Activated naive CD4-positive, alpha-beta T cell (primary cell): ENCODE results near the gene PRG3.
"Not testable (repeated sequence)": the region's sequence is repeated elsewhere in the genome, so short reads cannot be mapped to it uniquely, and the experiment has no call there.

Experiments used
- DNase-seq, 4 experiments: peaks; one replicate each; lab custom pipeline; 2025; lab: John Stamatoyannopoulos, UW

PRG3 gene

GRCh38 chr11:57408771-57409170 lies 27.8 kb upstream of the PRG3 start:
- no peak for DNase-seq

GRCh38 chr11:57407941-57408475 lies 27.1 kb upstream of the PRG3 start:
- no peak for DNase-seq

GRCh38 chr11:57407010-57407920 lies 26.3 kb upstream of the PRG3 start:
- no peak for DNase-seq

- no peak for DNase-seq
These were observed 25.5 kb upstream of the PRG3 start for GRCh38 chr11:57406337-57406904.

GRCh38 chr11:57405271-57405860 lies 24.4 kb upstream of the PRG3 start:
- no peak for DNase-seq

GRCh38 chr11:57403802-57404147 lies 22.8 kb upstream of the PRG3 start:
- DNase-seq, result no peak

- DNase-seq, result not testable (repeated sequence)
These were observed 22.3 kb upstream of the PRG3 start for GRCh38 chr11:57403003-57403801.

GRCh38 chr11:57402188-57403002 lies 21.4 kb upstream of the PRG3 start:
- no peak for DNase-seq

GRCh38 chr11:57399972-57400578 lies 19.1 kb upstream of the PRG3 start:
- DNase-seq, result no peak

GRCh38 chr11:57399221-57399620 lies 18.3 kb upstream of the PRG3 start:
- DNase-seq, result no peak

- DNase-seq, result no peak
These were observed 16.5 kb upstream of the PRG3 start for GRCh38 chr11:57397394-57397990.

- no peak for DNase-seq
These were observed 15.8 kb upstream of the PRG3 start for GRCh38 chr11:57396744-57397143.

GRCh38 chr11:57395905-57396623 lies 15.1 kb upstream of the PRG3 start:
- no peak for DNase-seq

GRCh38 chr11:57394203-57394965 lies 13.4 kb upstream of the PRG3 start:
- no peak for DNase-seq

GRCh38 chr11:57392763-57393105 lies 11.8 kb upstream of the PRG3 start:
- no peak for DNase-seq

- DNase-seq, result no peak
These were observed 11.3 kb upstream of the PRG3 start for GRCh38 chr11:57392066-57392762.

GRCh38 chr11:57391539-57391938 lies 10.6 kb upstream of the PRG3 start:
- DNase-seq, result no peak

GRCh38 chr11:57391111-57391510 lies 10.2 kb upstream of the PRG3 start:
- no peak for DNase-seq
